OCI-LY1 (cell line): ENCODE data around the gene HTR4.

Source experiments
- H2AFZ ChIP-seq: fragments of 200-600 bp; sonication (generic), shearing (Covaris generic); 2 replicates; pipeline ENCODE4 v1.6.0; 2014; ENCODE audit warnings: antibody characterized with exemption, mild to moderate bottlenecking, low read length
- H3F3A ChIP-seq: fragments of 200-600 bp; sonication (generic), shearing (Covaris generic); 2 replicates; pipeline ENCODE4 v1.6.0; 2014; ENCODE audit warnings: mild to moderate bottlenecking, antibody characterized with exemption, low read length, moderate library complexity; ENCODE audit not compliant: insufficient read depth
- H3K27ac ChIP-seq: fragments of 200-600 bp; sonication (generic); 2 replicates; pipeline ENCODE4 v1.5.1; 2014; ENCODE audit warnings: low read length, mixed run types, mild to moderate bottlenecking, low read depth; ENCODE audit not compliant: poor library complexity, severe bottlenecking
- H3K27me3 ChIP-seq: fragments of 200-600 bp; sonication (generic); 2 replicates; pipeline ENCODE4 v1.6.0; 2014; ENCODE audit warnings: antibody characterized with exemption, mild to moderate bottlenecking, low read length, moderate library complexity; ENCODE audit not compliant: insufficient read depth
- H3K36me3 ChIP-seq: fragments of 200-600 bp; sonication (generic); 2 replicates; pipeline ENCODE4 v1.6.1; 2014; ENCODE audit warnings: mild to moderate bottlenecking, antibody characterized with exemption, low read length, moderate library complexity, mixed read lengths; ENCODE audit not compliant: insufficient read depth
- H3K4me1 ChIP-seq: fragments of 200-600 bp; sonication (generic); 2 replicates; pipeline ENCODE4 v1.5.1; 2014; ENCODE audit warnings: mild to moderate bottlenecking, low read length, moderate library complexity; ENCODE audit not compliant: insufficient read depth, severe bottlenecking
- H3K4me2 ChIP-seq: fragments of 200-600 bp; sonication (generic), shearing (Covaris generic); 2 replicates; pipeline ENCODE4 v1.6.1; 2014; ENCODE audit warnings: low read length
- H3K4me3 ChIP-seq: fragments of 200-600 bp; sonication (generic); 2 replicates; pipeline ENCODE4 v1.5.1; 2014; ENCODE audit warnings: low read length, low read depth, mild to moderate bottlenecking, mixed read lengths; ENCODE audit not compliant: poor library complexity, severe bottlenecking
- H3K79me2 ChIP-seq: fragments of 200-600 bp; shearing (Covaris generic); 2 replicates; pipeline ENCODE4 v1.6.1; 2016; ENCODE audit warnings: mixed run types, low read length, mixed read lengths; ENCODE audit not compliant: insufficient read depth
- H3K9ac ChIP-seq: fragments of 200-600 bp; sonication (generic), shearing (Covaris generic); 2 replicates; pipeline ENCODE4 v1.6.1; 2014; ENCODE audit warnings: mild to moderate bottlenecking, low read length, mixed read lengths
- H3K9me2 ChIP-seq: fragments of 200-600 bp; sonication (generic), shearing (Covaris generic); 2 replicates; pipeline ENCODE4 v1.6.1; 2014; ENCODE audit warnings: low read depth, mild to moderate bottlenecking, low read length, mixed read lengths
- H3K9me3 ChIP-seq: fragments of 200-600 bp; shearing (Covaris generic); 2 replicates; pipeline ENCODE4 v1.6.1; 2014; ENCODE audit warnings: low read length, mixed read lengths
- H4K20me1 ChIP-seq: fragments of 200-600 bp; sonication (generic), shearing (Covaris generic); 2 replicates; pipeline ENCODE4 v1.6.0; 2016; ENCODE audit warnings: mild to moderate bottlenecking, low read length; ENCODE audit not compliant: insufficient read depth
- EZH2 ChIP-seq: fragments of 200-600 bp; sonication (generic), shearing (Covaris generic); IDR thresholded peaks from 2 replicates; pipeline ENCODE4 v1.8.0; 2017; ENCODE audit warnings: borderline replicate concordance, mixed run types, mild to moderate bottlenecking, antibody characterized with exemption, low read length, moderate library complexity, mixed read lengths
- TF ChIP-seq, protein P1 (sequence below): fragments of 200-600 bp; sonication (generic), shearing (Covaris generic); IDR thresholded peaks from 2 replicates; pipeline ENCODE4 v1.5.1; 2017; ENCODE audit warnings: mild to moderate bottlenecking, antibody characterized with exemption, low read length, moderate library complexity, mixed read lengths

HTR4 gene

DNA sequence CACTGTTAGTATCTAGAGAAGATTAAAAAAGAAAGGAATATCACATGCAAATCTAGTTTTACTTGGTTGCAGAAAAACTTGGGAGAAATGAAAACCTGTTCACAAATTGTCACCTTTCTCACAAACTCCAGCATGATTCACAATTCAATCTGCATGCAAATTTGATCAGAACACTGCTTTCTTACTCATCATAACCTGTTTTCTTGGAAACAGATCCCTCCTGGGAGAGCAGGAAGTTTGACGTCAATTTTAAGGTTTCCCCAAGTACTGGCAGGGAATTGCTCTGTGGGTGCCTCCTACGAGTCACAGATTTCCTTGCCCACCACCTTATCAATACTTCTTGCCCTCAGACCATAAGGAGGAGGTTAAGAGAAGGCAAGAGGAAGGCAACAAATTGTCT is 30.2 kb upstream of the HTR4 start:
- no peaks in the 10 kb centered on the region for H3K9me2 ChIP-seq
- no peak overlapping the region for H3K4me2 ChIP-seq
- no peak overlapping the region for H3K27ac ChIP-seq
- no peaks in the 10 kb centered on the region for H3K9me3 ChIP-seq
- H3K79me2 ChIP-seq, result no peaks in the 10 kb centered on the region
- H2AFZ ChIP-seq, result no peak overlapping the region
- no peaks in the 10 kb centered on the region for H3K36me3 ChIP-seq
- no peaks in the 10 kb centered on the region for H3F3A ChIP-seq
- H3K4me1 ChIP-seq, result no peaks in the 10 kb centered on the region
- TF ChIP-seq, protein P1, sequence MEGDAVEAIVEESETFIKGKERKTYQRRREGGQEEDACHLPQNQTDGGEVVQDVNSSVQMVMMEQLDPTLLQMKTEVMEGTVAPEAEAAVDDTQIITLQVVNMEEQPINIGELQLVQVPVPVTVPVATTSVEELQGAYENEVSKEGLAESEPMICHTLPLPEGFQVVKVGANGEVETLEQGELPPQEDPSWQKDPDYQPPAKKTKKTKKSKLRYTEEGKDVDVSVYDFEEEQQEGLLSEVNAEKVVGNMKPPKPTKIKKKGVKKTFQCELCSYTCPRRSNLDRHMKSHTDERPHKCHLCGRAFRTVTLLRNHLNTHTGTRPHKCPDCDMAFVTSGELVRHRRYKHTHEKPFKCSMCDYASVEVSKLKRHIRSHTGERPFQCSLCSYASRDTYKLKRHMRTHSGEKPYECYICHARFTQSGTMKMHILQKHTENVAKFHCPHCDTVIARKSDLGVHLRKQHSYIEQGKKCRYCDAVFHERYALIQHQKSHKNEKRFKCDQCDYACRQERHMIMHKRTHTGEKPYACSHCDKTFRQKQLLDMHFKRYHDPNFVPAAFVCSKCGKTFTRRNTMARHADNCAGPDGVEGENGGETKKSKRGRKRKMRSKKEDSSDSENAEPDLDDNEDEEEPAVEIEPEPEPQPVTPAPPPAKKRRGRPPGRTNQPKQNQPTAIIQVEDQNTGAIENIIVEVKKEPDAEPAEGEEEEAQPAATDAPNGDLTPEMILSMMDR, result no peak
- no peak for TF ChIP-seq EZH2
- H4K20me1 ChIP-seq, result no peaks in the 10 kb centered on the region
- H3K27me3 ChIP-seq, result no peaks in the 10 kb centered on the region
- H3K9ac ChIP-seq, result no peak overlapping the region
- no peak overlapping the region for H3K4me3 ChIP-seq

DNA sequence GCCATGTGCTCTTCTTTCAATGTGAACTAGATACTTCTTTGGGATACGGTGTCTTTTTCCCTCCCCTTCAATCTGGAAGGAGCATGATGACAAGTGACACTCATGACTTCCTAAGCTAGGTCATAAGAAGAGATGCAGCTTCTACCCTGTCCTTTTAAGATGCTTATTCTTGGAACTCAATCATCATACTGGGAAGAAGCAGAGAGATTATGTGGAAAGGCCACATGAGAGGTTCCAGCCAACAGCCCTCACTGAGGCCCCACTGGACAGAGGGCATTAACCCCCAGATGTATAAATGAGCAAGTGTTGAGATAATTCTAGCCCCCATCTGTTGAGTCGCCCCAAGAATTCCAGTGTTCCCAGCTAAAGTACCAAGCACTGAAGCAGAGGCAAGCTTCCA is 29.3 kb upstream of the HTR4 start:
- H3F3A ChIP-seq, result no peaks in the 10 kb centered on the region
- H3K4me2 ChIP-seq, result no peak overlapping the region
- H3K27ac ChIP-seq, result no peak overlapping the region
- H3K9ac ChIP-seq, result no peak overlapping the region
- TF ChIP-seq EZH2, result no peak
- TF ChIP-seq, protein P1, result no peak
- H3K4me1 ChIP-seq, result no peaks in the 10 kb centered on the region
- no peaks in the 10 kb centered on the region for H3K79me2 ChIP-seq
- no peaks in the 10 kb centered on the region for H3K9me3 ChIP-seq
- H3K27me3 ChIP-seq, result no peaks in the 10 kb centered on the region
- H2AFZ ChIP-seq, result no peak overlapping the region
- H3K4me3 ChIP-seq, result no peak overlapping the region
- no peaks in the 10 kb centered on the region for H3K9me2 ChIP-seq
- no peaks in the 10 kb centered on the region for H4K20me1 ChIP-seq
- no peaks in the 10 kb centered on the region for H3K36me3 ChIP-seq

DNA sequence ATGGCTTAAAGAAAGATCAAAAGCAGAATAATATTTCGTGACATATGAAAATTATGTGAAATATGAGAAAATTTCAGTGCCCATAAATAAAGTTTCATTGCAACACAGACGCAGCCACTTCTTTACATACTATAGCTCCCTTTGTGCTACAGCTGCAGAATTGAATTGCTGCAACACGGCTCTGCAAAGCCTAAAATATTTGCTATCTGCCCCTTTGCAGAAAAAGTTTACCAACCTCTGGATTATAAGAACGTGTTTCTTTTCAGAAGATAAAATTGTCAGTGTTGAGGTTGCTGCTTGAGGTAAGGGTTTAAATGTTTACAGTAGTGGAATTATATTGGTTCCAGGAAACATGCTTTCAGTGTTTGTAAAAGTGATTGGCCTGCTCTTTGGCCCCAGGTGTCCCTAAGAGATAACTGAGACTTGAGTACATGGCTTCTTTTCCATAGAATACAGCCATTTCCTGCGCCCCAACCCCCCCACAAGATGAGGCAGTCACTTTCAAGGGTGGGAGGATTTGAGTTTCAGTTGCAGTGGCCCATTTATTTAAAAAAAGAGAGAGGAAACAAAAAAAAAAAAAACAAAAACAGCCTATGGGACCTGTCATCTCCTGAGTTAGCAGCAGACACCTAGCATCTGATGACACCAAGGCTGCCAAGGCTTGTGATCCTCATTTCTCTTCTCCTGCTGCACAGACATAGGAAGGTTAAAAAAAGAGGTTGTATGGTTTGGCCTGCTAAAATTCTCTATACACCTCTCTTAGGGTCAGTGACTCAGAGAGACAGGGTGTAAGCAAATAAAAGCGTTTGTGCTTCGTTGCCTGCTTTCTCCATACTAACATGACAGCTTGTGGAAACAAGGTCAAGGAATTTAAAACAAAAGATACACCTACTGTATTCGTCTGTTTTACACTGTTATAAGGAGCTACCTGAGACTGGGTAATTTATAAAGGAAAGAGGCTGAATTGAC is 28.0 kb upstream of the HTR4 start:
- H3K27me3 ChIP-seq, result no peaks in the 10 kb centered on the region
- H3K79me2 ChIP-seq, result no peaks in the 10 kb centered on the region
- no peak overlapping the region for H3K27ac ChIP-seq
- no peaks in the 10 kb centered on the region for H3K9me3 ChIP-seq
- H4K20me1 ChIP-seq, result no peaks in the 10 kb centered on the region
- no peaks in the 10 kb centered on the region for H3K36me3 ChIP-seq
- no peaks in the 10 kb centered on the region for H3F3A ChIP-seq
- TF ChIP-seq, protein P1, result no peak
- no peak for TF ChIP-seq EZH2
- no peaks in the 10 kb centered on the region for H3K9me2 ChIP-seq
- no peak overlapping the region for H3K9ac ChIP-seq
- H2AFZ ChIP-seq, result no peak overlapping the region
- no peaks in the 10 kb centered on the region for H3K4me1 ChIP-seq
- H3K4me3 ChIP-seq, result no peak overlapping the region
- no peak overlapping the region for H3K4me2 ChIP-seq
